HG03097 (cell line): ENCODE results near the gene CACNB1.

ENCODE experiments used
- ATAC-seq: cut with Tn5 transposase; IDR thresholded peaks from one replicate; pipeline ENCODE4 v1.9.1; 2021; ENCODE audit not compliant: unreplicated experiment, low FRiP score

Gene CACNB1

DNA sequence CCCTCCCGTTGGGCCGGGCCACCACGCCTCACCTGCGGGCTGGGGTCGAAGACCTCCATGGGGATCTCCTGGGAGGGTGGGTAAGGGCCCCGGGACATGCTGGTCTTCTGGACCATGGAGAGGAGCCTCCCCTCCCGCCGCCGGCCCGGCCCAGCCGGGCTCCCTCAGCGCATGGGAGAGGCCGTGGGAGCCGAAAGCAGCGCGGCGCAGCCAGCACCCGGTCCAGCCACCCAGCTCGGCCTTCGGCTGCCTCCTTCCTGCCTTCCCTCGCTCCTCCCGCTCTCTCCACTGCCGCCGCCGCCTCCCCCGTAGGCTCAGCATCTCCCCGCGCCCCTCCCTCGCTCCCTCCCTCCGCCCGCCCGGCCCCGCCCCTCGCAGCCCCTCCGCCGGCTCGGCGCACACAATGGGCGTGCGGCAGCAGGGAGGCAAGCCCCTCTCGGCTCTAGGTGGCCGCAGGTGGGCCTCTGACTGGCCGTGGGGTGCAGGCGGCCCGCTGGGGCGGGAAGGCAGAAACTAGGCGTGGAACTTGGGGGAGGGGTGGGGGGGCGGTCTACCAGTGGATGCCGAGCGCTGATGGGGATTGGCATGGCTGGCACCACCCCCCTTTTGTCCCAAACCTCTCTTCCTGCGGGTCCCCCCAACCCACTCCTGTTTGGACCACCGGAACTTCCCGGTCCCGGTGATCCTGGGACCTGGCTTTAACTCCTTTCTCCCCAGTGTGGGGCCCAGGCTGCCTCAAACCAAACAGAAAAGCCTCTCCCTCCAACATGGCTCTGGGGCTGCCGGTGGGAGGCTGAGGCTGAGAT lies at the start of gene CACNB1:
TSS of gene CACNB1 (minus strand) at position 290 of the 806 bp plus-strand sequence. CDS start at position 116, 174 bp downstream.
- ATAC-seq = no peak

DNA sequence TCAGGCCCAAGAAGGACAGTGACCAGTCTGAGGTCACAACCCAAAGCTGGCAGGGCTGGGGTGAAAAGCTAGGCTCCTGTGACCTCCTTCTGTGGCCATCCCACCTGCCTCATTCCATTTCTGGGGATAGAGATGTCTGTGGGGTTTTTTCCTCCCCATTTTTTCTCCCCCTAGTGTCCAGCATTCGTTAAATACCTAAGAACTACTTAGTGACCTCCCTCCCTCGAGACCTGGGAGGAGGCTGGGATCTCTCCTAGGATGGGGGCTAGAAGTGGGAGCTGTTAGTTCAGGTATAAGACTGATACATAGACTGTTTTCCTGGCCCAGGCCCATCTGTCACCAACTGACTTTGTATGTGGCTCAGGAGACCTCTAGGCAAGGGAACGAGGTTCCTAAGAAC lies 48.8 kb upstream of the CACNB1 start:
- no peak for ATAC-seq

DNA sequence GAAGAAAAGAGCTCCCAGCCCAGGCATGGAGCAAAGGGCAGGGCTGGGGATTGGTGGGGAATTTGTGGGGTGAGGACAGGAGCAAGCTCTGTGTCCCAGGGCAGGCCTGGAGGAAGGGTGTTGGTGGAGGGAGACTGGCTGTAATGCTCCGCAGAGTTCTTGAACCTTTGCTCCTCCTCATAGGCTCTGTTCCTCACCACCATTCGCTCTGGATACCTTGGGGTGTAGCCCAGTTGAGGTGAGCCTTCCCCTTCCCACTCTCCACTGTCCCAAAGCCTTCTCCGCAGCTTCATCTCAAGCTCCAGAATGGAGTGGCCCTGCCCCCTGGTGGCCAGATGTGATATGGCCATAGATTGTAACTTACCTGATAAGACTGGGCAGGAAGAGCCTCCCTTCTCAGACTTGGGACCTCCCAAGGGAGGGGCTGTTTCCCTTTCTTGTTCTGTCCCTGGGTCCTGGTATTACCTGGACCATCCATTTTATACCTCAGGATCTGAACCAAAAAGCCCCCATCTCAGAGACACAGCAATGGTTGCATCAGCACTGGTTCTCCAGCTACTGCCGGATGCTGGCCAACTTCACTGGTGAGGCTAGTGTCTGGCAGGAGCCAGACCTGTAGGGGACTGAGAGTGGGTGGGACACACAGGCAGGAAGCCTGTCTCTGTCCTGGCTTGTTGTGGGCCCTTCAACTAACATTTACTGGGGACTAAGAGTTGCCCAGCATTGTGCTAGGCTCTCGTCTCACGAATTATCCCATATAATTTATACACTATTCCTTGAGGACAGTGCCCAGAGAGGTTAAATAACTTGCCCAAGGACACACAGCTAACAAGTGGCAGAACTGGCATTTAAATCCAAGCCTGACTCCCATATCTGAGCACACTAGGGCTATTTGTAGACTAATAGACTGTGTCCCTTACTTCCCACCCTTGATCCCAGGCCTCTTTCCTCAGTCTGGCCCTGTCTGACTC lies 47.4 kb upstream of the CACNB1 start:
- peak; percentile 66 for ATAC-seq

DNA sequence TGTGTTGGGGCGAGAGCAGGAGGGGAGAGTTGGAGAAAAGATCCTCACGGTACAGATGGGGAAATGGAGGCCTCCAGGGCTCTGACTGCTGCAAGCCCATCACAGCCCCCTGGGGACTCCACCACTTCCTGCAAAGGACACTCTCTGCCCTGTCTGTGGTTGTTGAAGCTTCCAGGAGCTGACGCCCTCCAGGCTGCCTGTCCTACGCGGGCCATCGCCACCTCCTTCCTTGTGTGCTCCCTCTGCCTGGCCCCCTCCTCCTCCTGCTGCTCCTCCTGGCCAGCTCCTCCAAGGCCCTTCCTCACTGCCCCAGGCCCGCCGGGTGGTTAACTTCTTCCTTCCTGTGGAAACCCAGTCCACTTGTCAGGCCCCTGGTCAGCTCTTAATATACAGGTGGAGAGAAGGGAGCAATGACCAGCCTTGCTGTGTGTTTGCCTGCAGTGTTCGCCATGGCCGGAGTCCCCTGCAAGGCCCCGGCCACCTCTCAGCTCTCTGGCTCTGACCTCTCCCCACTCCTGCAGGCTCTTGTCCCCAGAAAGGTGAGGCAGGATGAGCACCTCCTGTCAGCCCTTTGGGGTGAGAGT lies 46.6 kb upstream of the CACNB1 start:
- ATAC-seq = no peak

DNA sequence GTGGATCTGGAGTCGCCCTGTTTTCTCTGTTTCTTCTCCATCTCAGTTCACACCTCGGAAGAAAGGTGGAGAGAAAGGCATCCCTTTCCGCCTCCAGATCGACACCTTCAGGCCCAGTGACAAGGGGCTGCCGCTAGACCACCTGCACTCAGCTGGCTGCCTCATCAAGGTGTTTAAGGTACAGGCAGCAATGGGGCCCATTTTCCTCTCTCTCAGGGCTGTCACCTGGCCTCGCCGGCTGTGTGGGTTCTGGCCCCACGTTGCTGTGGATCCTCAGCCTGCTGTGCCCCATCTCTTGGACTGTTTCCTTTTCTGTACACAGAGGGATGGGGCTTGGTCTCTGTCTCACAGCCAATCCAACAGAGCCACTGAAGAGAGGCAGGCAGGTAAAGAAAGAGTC lies 45.7 kb upstream of the CACNB1 start:
- no peak for ATAC-seq

DNA sequence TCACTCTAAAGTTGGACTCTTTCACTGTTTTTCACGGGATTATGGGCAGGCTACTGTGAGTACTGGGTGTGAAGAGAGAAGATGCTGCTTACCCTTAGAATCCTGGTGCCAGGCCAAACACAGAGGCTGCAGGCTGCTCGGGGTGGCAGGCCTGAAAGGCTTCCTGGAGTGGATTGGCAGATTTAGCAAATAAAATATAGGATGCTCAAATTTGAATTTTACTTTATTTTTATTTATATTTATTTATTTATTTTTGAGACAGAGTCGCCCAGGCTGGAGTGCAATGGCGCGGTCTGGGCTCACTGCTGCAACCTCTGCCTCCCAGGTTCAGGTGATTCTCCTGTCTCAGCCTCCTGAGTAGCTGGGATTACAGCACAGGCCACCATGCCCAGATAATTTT lies 43.2 kb upstream of the CACNB1 start:
- no peak for ATAC-seq

DNA sequence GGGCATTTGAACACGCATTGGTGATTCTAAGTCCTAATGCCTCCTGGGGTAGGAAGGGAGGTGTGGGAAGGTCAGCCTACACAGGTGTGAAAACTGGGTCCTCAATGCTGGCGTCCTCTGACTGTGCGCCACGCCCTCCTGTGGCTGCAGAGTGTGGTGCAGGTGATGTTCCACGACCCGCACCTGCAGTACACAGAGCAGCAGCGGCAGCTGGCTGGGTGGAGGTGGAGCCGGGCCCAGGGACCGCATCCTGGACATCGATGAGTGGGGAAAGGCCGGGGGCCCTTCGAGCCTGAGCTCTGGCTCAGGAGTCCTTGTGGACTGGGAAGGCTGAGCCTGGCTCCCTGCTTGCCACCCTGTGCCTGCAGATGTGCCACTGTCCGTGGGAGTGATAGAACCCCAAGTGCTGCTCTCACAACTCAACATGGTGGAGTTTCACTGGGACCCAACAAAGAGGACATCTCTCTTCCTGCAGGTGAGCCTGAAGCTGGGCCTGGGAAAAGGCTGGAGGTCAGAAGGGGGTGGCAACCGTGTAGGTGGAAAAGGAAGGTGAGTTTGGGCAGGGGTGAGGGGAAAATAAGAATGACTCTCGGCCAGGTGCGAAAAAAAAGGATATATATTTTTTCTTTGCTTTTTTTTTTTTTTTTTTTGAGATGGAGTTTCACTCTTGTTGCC lies 42.3 kb upstream of the CACNB1 start:
- ATAC-seq = no peak

DNA sequence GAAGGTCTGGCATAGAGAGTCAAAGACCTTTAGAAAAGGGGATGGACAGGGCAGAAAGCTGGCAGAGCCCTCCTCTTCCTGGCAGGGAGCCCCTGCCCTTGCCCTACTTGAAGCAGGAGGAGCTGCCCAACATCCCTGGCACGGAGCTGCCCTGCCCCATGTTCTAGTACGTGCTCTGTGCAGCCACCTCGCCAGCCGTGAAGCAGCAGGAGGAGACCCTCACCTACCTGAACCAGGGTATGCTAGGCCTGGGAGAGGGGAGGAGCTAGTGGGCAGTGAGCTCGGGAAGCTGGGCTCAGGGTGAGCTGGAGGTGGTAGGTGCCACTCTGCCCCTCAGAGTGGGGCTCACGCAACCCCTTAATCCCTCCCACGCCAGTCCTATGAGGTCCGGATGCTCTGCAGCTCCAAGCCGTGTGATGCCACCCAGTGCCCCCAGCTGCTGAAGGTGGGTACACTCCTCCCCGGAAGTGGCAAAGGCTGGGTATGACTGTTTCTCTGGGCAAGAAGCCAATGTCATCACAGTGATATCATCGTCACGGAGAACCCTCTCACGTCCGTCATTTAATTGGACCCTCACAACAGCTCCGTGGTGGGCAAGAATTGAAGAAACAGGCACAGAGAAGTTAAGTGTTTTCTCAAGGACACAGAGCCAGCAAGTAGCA lies 41.0 kb upstream of the CACNB1 start:
- ATAC-seq = no peak

DNA sequence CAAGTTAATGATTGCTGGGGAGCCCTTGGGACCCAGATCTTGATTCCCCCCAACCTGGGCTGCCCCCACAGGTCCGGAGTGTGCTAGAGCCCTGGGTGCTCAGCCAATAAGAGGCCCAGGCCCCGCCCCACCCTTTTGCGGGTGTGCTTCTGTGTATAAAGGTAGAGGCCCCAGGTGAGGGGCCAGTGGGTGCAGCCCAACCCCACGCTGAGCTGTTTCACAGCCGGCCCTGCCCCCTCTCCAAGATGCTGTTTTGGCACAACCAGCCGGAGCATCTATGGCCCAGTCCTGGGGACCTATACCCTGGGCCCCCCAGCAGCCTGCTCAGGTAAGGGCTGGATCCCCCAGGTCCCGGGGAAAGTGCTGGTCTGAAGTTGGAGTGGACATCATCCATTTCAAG lies 40.1 kb upstream of the CACNB1 start:
- ATAC-seq = no peak

DNA sequence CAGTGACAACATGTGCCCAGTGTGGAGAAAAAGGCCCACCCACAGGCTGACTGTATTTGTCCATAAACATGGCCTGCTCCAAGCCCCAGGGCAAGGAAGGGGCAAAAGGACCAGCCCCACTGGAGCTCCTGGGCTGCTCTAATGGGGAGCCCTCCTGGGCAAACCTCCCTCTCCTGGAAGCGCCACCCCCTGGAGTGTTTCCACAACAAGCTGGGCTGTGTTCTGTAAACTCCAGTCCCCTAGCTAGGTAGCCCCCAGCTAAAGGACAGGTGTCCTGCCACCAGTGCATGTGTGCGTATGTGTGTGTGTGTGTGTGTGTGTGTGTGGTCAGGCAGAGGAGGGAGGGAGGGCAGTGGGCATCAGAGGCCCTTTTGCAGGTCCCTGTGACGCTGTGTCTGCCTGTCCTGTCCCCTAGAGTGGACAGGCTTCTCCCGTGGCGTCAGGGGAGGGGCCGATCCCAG lies 39.5 kb upstream of the CACNB1 start:
- ATAC-seq = no peak

DNA sequence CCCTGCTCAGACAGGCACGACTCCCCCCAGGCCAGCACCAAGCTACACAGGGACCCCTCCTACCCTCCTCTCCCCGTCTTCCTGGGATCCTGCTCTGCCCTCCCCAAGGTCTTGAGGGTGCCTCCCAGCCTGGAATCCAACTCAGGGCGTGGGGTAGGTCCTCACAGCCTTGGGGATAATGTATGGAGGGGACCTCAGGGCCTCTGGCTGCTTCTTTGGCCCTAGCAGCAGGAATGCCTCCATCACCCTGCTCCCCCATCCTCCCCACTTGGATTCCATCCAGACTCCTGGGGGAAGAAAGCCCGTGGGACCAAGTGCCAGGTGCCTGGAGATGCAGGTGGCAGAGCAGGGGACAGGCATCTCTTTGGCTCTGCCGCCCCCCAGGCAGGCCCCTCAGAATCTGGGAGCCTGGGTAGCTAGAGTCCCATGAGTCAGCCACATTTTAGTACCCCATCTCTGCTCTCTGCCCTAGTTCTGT lies 39.0 kb upstream of the CACNB1 start:
- no peak for ATAC-seq

DNA sequence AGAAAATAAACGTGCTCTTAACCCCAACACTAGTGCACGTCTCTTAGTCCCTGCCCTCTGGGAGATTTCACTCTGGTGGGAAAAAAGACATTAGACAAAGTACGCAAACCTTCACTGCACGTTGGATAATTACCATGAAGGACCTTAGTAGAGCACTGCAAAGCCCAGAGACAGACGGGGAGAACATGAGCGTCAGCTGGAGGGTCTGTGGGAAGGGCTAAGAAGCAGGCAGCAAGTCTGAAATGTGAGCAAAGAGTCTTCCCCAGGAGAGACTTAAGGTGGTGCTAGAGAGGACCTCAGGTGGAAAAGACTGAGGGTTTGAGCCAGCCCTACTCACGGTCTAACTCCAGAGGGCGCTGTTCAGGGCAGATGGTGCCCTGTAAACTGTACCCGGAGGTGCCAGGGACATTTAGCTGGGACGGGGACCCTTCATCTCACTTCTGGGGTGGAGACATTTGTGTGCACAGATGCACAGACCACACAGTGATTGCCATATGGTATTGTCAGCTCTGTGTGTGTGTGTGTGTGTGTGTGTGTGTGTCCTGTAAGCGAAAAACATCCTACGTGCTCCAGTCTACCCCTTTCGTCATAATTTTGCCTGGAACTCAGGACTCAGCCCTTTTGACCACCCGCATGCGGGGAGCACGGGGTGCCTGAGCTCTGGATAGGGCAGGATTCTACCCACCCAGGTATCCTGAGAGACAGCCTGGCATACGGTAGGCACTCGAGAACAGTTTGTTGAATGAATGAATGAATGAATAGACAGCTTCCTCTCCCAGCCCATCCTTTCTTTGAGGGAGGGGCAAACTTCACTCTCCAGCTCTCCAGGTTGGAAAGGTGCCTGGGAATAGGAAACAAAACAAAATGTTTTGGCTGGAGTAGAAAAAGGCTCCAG lies 38.3 kb upstream of the CACNB1 start:
- ATAC-seq = no peak

DNA sequence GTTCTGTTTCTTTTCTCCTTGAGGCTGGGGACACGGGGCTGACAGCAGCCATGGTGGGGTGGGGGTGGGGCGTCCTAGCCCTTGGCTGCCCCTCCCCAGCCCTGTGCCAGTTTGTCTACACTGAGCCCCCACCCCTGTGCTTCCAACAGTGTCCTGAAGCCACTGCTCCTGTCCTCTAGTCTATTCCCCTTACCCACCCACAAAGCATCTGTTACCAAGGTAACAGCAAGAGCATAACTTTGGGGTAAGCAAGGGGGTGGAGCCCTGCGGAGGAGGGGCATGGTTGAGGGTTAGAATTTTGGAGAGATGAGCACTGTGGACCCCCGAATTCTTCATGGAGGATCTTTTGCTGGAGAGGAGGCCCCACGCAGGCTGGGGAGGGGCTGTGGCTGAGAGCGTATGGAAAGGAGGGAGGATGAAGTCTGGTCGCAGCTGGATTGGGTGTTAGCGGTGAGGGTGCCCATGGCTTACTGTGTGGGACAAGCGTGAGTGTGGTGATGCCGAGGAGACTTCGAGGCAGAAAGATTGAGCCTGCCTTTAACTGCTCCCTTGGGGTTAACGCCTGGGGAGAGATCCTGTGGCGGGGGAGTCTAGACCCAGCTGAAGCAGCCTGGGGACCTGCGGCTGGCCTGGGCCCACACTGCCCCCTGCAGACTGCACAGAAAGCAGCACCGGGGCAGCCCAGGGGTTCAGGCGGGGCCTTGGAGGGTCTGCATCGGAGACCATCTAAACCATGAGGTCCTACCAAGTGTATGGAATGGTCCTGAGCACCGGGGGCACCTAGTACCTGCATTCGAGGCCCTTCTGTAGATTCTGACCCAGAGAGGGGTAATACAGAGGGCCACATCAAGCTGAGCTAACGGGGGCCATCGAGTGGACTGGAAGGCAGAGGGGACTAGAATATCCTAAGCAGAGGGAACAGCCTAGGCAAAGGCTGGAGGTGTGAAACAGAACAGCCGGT lies 34.4 kb upstream of the CACNB1 start:
- no peak for ATAC-seq

DNA sequence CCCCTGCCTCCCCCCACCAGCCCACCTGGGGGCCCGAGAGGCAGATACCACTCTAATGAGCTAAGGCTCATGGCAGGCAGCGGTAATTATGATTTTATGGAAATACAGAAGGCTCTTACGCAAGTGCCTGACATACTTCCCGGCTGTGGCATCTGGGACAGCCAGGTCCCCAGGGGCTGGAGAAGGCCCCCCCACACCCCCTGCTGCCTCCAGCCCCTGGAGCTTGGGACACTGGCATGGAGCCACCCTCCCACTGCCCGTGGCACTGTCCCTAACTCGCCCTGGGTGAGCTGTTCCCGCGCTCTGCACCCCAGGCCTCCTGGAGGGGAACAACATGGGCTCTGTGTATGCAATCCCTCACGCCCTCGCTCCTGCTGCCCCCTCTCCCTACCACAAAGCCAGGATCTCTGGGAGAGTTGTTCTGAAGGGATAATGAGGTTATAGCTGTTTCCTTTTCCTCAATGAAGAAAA lies 33.7 kb upstream of the CACNB1 start:
- no peak for ATAC-seq

DNA sequence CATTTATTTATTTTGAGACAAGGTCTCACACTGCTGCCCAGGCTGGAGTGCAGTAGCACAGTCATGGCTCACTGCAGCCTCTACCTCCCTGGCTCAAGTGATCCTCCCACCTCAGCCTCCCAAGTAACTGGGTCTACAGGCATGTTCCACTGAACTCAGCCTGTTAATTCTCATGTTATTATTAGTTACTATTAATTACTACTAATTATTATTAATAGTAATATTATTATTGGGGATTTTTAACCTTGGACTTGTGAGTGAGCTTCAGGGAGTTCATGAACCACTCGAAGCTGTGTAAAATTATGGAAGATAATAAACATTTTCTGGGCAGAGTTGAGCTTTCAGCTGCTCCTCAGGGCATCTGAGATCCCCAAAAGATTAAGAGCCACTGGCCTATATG lies 32.9 kb upstream of the CACNB1 start:
- ATAC-seq = no peak

DNA sequence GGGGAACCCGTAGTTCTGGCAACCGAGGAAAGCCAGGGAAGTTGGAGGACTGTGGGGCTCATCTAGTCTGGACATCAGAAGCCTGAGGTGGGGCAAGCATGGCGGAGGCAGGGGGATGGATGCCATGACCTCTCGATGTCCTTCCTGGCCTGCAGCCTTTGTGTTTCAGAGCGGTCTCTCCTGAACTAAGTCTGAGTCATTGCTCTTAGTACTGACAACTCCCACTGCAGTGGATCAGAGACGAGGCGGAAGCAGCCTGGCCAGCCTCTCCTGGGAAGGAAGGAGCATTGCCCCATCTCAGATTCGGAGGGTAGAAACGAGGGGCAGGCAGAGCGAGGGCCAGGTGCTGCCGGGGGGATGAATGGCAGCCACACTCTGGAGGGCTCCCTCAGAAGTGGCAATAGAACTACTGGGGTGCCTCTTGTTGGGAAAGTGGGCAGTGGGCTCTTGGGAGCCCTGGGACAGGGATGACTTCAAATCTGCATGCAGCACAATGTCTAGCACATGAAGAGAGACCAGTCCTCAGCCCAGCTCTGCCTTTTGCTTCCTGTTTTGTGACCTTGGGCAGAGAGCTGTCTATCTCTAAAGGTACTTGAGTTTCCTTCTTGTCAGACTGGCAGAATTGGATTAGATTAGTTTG lies 31.9 kb upstream of the CACNB1 start:
- ATAC-seq = no peak

DNA sequence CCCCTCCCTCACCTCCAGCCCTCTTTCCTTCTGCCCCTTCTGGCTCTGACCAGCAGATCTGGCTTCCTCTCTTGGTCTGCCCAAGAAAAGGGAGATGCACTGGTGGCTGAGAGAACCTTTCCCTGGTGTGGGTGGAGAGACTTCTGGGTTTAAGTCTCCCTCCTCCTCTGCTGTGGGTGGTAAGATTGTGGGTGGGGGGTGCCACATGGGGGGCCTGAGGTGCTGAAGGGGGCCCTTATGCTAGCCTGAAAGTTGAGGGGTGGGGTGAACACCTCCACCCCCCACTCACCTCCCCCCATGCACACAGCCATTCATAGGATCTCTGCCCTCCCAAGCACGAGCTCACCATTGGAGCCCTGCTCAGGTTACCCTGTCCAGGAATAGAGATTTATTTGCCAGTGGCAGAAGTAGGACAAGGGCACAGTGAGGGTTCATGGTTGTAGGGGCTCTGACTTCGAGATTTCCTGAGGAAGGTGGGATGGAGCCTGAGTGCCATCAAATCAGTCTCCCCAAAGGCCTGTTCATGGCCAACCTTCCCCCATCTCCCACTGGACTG lies 30.0 kb upstream of the CACNB1 start:
- ATAC-seq = no peak
